ENCODE measurements around the gene LMX1B.

The LMX1B gene

DNA sequence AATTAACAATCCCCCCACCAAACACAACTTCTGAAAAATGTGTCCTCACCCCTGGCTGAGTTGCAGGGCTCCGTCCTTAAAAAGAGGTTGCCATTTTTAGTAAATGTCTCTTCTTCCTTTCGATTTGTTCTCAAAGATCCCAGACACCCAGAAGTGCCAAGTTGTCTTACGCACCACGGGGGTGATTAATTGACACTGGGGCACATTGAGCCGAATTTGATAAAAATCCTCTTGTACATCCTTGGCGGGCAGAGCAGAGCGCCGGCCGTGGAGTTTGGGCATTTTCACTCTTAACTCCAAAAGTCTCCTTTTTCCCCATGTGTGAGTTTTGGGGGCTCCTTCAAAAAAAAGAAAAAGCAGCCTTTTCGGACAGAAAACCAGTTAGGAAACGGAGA lies 4.5 kb downstream of the LMX1B start:
- no peak for DNase-seq
- TF ChIP-seq POLR2A (IDR thresholded peaks at IDR 0.05; ENCODE audit: low read length) (no peak), GATA1 (IDR thresholded peaks at IDR 0.05; ENCODE audit: low read depth, low read length) (no peak)

DNA sequence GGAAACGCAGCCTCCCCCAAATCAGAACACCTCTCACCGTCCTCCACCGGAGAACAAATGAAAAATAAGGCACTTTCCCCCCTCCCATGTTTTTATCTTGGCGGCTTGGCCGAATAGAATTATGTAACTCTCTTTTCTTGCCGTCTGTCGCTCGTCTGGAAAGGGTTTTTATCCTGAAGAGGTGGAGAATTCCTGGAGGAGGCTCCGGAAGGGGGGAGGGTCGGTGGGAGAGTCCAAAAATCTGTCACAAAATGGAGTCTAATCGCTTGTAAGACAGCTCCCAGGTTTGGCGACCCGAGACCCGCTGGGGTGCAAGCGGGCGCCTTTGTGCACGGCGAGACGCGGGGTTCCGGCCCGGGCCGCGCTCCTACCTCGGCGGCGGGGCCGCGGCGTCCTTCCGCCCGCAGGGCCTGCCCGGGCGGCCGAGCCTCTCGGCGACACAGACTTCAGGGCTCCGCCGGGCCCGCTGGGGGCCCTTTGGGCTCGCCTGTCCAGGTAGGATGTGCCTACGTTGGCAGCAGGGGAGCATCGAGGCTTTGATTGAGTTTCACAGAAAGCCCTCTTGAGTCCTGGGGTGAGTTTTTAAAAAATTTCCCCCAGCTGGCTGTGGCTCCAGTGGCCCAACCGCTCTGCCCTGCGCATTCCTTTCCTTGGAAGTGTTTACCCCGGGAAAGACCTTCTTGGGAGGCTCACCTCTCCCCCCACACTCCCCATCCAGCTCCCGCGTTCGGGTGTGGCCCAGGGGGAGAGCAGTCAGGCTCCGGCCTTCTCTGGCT lies 5.0 kb downstream of the LMX1B start:
- TF ChIP-seq GATA1 (IDR thresholded peaks at IDR 0.05; ENCODE audit: low read depth, low read length) (no peak), POLR2A (IDR thresholded peaks at IDR 0.05; ENCODE audit: low read length) (no peak)
- DNase-seq: no peak

DNA sequence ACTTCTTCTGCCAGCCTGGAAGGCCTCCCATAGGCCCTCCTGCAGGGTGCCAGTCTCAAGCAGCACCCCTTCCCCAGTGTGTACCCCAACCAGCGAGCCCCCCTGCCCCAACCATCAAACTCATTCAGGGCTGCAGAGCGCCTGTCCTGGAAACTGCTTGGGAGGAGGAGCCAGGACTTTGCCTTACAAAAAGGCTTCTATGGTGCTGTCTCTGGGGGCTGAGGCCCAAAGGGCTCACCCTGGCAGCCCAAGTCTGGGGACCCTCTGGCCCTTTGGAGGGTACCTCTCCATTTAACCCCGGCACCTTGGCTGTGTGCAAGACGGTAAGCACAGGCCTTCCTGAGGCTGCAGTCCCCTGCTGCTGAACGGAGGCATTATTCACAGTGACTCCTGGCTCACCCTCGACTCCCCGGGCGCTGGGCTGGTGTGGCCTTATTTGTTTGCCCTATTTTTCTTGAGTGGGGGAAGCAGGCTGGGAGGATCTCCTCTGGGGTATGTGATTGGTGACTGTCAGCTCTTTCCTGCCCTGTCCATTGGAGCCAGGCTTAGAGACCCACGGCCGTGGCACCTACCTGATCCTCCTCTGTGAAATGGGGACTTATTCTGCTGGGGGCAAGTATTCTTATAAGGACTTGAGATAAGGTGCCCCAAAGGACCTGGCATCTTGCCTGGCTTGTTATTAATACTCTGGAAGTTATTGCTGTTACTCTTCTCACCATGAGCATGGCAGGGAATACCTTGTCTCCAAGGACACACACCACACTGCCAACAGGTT lies 5.8 kb downstream of the LMX1B start:
- no peak for DNase-seq
- TF ChIP-seq GATA1 (IDR thresholded peaks at IDR 0.05; ENCODE audit: low read depth, low read length) (no peak), POLR2A (IDR thresholded peaks at IDR 0.05; ENCODE audit: low read length) (no peak)

DNA sequence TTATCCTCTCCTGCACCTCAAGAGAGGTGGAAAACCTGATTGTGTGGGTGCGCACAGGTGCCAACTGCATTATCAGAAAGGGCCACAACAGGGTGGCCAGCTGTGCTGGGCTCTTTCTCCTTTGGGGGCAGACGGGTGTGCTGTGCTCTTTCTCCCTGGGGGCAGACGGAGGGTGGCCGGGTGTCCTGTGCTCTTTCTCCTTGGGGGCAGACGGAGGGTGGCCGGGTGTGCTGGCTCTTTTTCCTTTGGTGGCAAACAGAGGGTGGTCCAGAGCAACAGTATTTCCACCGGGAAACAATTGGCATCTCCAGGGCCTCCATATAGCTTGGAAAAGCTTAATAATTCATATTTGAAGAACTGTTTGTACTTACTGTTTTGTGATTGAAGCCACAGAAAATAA lies 6.8 kb downstream of the LMX1B start:
- TF ChIP-seq GATA1 (IDR thresholded peaks at IDR 0.05; ENCODE audit: low read depth, low read length): no peak
- TF ChIP-seq POLR2A (IDR thresholded peaks at IDR 0.05; ENCODE audit: low read length): no peak
- DNase-seq: no peak

DNA sequence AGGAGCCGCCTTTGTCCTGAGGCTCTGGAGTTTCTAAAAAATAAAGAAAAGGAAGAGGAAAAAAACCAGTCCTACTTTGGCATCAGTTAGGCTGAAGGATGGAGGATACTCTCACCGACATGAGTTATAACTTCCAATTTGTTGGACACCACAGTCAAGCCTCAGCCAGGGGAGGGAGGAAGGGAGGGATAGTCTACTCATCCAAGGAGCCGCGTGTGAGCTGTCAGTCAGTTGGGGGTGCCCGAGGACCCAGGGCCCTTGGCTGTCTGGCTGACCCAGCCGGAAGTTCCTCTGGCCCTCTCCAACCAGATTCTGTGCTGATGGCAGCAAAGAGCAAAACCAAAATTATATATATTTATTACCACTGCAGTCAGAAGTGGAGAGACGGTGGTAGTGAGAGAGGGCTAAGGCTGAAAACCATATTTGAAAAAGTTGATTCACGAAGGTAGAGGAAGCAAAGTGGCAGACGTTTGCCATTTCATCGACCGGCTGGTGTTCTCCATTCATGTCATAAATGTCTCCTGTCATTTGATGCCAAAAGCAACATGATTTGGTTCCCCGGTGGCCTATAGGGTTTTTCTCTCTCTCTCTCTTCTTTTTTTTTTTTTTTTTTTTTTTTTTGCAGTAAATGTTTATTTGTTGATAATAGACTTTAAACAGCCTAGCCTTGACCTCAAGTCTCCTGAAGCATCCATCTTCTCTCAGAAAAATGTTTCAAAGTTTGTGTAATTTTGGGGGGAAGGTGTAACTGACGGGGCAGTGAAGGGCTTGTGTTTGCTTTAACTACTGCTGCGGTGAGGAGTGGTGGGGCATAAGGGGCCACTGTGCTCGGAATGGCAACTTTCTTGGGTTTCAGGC lies 7.6 kb downstream of the LMX1B start:
- DNase-seq: no peak

DNA sequence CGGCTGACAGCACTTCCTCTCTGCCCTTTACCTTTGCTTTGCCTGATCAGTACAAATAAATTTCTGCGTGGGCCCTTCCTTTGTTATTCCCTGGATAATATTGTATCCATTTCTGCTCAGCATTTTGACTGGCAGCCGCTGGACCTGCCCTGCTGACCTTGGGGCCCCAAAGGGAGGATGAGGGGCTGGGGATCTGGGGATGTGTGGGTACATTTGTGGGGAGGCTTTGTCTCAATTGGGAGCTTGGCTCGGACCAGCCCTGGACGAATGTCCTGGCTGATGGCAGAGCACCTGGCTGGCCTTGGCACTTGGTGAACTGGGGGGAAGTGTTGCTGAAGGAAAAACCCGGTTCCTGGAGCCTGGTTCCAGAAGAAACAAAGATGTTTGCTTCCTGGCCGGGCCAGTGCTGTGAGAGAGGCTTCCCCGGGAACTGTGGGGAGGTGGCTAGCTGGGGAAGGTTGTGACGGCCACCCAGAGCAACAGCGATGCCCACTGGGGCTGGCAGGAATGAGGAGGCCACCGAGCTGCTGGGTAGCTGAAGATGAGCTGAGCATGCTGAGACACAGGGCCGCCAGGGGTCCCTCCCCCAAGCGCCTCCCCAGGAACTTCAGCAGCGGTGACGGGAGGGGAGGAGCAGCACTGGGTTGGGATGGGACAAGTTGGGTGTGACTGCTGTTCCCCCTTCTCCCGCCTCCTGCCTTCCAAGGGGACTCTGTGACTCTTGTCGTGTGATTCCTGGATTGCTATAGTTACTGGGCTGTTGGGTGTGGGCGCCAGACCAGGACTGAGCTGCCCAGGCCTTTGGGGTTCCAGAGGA lies 8.4 kb downstream of the LMX1B start:
- no peak for DNase-seq
- TF ChIP-seq POLR2A (IDR thresholded peaks at IDR 0.05; ENCODE audit: low read length): no peak
- TF ChIP-seq GATA1 (IDR thresholded peaks at IDR 0.05; ENCODE audit: low read depth, low read length): no peak

More for the DNA sequence above, 7.6 kb downstream of the LMX1B start:
- no peak for TF ChIP-seq POLR2A (IDR thresholded peaks at IDR 0.05; ENCODE audit: low read length)
- no peak for TF ChIP-seq GATA1 (IDR thresholded peaks at IDR 0.05; ENCODE audit: low read depth, low read length)

DNA sequence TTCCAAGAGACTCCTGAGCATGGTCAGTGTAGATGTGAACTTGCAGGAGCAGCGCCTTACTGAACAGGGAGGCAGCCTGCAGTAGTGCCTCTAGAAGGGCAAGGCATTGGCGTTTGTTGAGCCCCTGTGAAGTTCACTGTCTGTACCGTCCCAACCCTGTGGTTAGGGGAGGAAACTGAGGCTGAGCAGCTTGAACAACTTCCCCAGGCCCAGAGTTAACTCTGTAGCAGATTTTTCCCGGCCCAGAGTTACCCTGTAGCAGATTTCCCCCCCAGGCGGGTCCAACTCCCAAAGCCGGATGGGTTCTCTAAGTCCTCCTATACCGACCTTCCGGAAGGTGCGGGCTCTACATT lies 9.6 kb downstream of the LMX1B start:
- TF ChIP-seq GATA1 (IDR thresholded peaks at IDR 0.05; ENCODE audit: low read depth, low read length) (no peak), POLR2A (IDR thresholded peaks at IDR 0.05; ENCODE audit: low read length) (no peak)
- no peak for DNase-seq

DNA sequence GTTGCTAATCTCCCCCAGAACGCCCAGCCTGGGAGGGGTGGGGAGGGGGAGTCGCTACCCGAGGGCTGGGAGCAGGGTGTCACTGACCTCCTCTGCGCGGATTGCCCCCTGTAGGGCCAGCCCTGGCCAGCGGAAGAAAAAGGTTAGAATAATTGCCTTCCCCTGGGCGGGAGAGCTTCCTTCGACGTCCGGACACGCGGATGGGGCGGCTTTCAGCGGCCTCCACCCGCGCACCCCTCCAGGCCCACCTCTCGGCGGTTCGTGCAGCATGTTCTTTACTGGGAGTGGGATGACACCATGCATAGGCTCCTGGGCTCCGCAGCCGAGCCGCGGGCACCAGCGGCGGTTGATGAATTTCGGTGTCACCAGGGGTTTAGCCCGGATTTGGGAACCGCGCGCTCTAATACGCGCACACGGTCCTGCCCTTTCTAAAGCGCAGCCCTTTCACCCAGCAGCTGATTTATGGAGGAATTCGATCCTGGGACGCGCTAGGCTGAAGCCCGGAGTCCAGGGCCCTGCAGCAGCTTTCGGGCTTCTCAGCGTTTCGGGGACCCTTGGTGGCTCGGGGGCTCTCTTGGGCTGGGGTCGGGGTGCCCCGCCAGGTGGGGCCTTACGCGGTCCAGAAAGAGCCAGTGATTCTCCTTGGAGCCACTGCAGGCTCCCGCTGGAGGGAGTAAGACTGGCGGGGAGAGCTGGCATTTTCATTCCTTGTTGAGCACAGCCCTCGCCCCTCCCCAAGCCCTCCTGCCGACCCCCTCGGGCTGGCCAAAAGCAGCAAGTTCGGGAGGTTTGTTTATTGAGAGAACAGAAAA lies 10.1 kb downstream of the LMX1B start:
- no peak for TF ChIP-seq POLR2A (IDR thresholded peaks at IDR 0.05; ENCODE audit: low read length)
- TF ChIP-seq GATA1 (IDR thresholded peaks at IDR 0.05; ENCODE audit: low read depth, low read length): no peak
- DNase-seq: no peak

DNA sequence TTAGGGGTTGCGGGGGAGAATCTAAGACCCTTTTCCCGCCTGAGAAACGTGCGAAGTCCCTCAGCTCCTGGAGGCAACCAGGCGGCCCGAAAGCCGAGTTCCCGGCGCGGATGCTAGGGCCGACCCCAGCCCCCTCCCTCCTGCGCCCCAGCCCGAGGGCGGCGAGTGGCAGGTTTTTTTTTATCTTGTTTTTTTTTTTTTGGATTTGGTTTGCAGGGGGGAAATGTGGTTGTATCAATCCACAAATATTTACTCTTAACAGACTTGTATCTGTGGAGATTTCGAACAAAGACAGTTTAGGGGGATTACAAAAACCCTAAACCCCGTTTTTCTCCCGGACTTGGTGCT lies 10.7 kb downstream of the LMX1B start:
- no peak for DNase-seq
- TF ChIP-seq POLR2A (IDR thresholded peaks at IDR 0.05; ENCODE audit: low read length): no peak
- no peak for TF ChIP-seq GATA1 (IDR thresholded peaks at IDR 0.05; ENCODE audit: low read depth, low read length)

DNA sequence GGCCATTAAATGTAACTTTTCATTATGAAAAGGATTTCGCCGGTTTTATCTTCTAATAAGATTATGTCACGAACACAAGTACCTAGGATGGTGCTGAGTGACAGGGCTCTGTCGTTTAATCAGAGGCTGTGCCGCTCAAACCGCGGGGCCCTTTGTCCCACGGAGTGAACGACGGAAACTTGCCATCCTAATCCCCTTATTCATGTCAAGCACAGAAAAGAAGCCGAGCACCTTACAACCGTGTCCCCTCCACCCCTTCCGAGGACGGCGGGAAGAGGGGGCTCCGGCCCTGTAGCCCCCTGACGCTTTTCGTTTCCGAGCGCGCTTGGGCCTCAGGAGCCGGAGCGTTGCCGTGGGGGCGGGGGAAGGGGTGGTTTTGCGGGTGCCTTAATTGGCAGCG lies 11.2 kb downstream of the LMX1B start:
- no peak for DNase-seq
- TF ChIP-seq GATA1 (IDR thresholded peaks at IDR 0.05; ENCODE audit: low read depth, low read length): no peak
- TF ChIP-seq POLR2A (IDR thresholded peaks at IDR 0.05; ENCODE audit: low read length): no peak

DNA sequence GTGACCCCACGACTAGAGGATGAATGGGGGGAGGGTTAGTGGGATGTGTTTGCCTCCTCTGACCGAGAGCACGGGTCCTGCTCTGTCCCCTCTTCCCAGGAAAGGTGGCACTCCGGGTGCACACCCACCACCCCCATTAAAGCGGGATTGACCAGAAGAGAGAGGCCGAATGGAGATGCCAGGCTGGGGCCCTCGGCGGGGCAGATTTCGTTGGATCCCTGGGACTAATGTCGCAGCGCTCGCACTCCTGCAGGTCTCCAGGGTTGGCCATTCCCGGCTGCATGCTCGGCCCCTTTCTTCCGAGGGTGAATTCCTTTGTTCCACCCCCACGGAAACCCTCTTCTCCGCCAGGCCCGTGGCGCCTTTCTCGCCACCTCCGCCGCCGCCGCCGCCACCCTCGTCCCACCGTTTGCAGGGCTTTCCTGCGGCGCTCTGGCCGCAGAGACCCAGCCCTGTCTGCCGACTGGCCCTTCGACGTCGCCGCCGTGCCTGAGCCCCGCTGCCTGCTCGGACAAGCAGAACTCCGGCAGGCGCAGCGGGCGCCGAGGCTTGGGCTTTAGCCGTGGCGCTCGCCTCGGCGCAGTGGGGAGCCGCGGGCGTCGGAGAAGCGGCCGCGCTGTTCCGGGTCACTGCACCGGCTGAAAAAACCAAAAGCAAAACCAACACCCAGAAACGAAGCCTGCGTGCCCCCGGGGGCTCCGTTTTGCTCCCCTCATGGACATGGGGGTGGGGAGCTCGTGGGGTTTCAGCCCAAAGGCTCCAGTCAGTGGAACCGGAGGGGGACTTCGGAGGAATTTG lies 11.8 kb downstream of the LMX1B start:
- TF ChIP-seq GATA1 (IDR thresholded peaks at IDR 0.05; ENCODE audit: low read depth, low read length) (no peak), POLR2A (IDR thresholded peaks at IDR 0.05; ENCODE audit: low read length) (no peak)
- DNase-seq: no peak

All from erythroblast (primary cell).